ENCODE results near the gene THY1.

GRCh38 chr11:119391275-119391674 lies 31.7 kb downstream of the THY1 start:
- TF ChIP-seq CTCF (IDR thresholded peaks at IDR 0.05) (no peak), SIN3A (IDR thresholded peaks at IDR 0.05; ENCODE audit: borderline replicate concordance, insufficient read depth, low read depth, low read length) (no peak)
